GM12874 (cell line): ENCODE results near the gene ELK4.

Experiments
- CTCF ChIP-seq: IDR thresholded peaks from 2 replicates; pipeline ENCODE4 v1.5.1; 2011; ENCODE audit warnings: low read depth, mild to moderate bottlenecking, control low read depth, low read length, moderate library complexity; ENCODE audit not compliant: insufficient read depth

Gene ELK4

GRCh38 chr1:205610901-205611466, 20.8 kb downstream of the ELK4 start:
- TF ChIP-seq CTCF = no peak

- no peak for TF ChIP-seq CTCF
These were observed 21.8 kb downstream of the ELK4 start for GRCh38 chr1:205610036-205610435.

- TF ChIP-seq CTCF = no peak
These were observed 26.8 kb downstream of the ELK4 start for GRCh38 chr1:205604825-205605505.

- TF ChIP-seq CTCF = no peak
These were observed 27.8 kb downstream of the ELK4 start for GRCh38 chr1:205604059-205604458.

- no peak for TF ChIP-seq CTCF
These were observed 30.6 kb downstream of the ELK4 start for GRCh38 chr1:205601205-205601604.

GRCh38 chr1:205600085-205600484, 31.7 kb downstream of the ELK4 start:
- TF ChIP-seq CTCF = peak; percentile 10; the same call in 1 of the 2 replicates

- no peak for TF ChIP-seq CTCF
These were observed 32.2 kb downstream of the ELK4 start for GRCh38 chr1:205599669-205600042.
